ENCODE measurements around the gene SLX9. TPM values are rescaled to one million over a fixed set of nuclear protein-coding genes. Genes with fewer than 3 reads are reported as not detected.

The SLX9 gene
- total RNA-seq, 1 donor from 2014 or later: 8.3 TPM

DNA sequence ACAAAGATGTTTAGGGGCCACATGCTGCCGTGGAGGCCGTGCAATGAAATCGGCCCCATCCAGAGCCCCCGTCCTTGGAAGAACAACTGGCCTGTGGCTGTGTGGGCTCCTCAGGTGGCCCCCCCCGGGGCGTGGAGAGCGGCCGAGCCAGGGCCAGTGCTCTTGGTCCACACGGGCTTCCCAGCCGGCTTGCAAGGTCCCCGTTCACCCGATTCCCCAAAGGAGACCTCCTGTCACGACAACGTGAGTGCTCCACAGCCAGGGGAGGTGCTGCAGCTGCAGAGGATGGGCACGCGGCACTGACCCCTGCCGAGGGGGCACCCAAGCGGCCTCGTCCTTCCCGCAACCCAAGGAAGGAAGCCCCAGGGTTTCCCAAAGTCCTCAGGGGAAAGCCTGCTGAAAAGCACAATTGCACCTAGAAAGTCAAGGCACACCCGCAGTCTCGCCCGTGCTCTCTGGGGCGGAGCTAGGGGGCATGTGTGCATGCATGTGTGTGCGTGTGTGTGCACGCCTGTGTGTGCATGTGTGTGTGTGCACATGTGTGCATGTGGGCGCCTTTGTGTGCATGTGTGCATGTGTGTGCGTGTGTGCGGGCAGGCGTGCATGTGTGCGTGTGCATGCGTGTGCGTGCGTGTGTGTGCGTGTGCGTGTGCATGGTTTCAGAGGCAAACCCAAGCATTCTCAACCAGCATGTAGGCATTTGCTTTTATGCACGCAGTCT, 48.2 kb downstream of the SLX9 start:
- H3K27ac ChIP-seq: no peak overlapping the region
- no peaks in the 10 kb centered on the region for H3K4me1 ChIP-seq
- H3K27me3 ChIP-seq: no peaks in the 10 kb centered on the region
- H3K36me3 ChIP-seq: no peaks in the 10 kb centered on the region
- no peak for DNase-seq (ENCODE audit: extremely low spot score in 2 of 2)
- intact Hi-C loops (cut with DNase I): no loop called here
- H3K4me3 ChIP-seq: no peak overlapping the region
- no peaks in the 10 kb centered on the region for H3K9me3 ChIP-seq
- no peak for TF ChIP-seq POLR2A (IDR thresholded peaks at IDR 0.05)
- TF ChIP-seq, protein P1, sequence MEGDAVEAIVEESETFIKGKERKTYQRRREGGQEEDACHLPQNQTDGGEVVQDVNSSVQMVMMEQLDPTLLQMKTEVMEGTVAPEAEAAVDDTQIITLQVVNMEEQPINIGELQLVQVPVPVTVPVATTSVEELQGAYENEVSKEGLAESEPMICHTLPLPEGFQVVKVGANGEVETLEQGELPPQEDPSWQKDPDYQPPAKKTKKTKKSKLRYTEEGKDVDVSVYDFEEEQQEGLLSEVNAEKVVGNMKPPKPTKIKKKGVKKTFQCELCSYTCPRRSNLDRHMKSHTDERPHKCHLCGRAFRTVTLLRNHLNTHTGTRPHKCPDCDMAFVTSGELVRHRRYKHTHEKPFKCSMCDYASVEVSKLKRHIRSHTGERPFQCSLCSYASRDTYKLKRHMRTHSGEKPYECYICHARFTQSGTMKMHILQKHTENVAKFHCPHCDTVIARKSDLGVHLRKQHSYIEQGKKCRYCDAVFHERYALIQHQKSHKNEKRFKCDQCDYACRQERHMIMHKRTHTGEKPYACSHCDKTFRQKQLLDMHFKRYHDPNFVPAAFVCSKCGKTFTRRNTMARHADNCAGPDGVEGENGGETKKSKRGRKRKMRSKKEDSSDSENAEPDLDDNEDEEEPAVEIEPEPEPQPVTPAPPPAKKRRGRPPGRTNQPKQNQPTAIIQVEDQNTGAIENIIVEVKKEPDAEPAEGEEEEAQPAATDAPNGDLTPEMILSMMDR (IDR thresholded peaks at IDR 0.05): no peak
- TF ChIP-seq POLR2AphosphoS5 (IDR thresholded peaks at IDR 0.05; ENCODE audit: insufficient read depth in 1 of 2, low read depth in 1 of 2): no peak

GRCh38 chr21:44988607-44989536, 49.0 kb downstream of the SLX9 start:
- Histone ChIP-seq H3K36me3 (no peaks in the 10 kb centered on the region), H3K27ac (no peak overlapping the region), H3K27me3 (no peaks in the 10 kb centered on the region), H3K4me1 (peaks cover 3% of the 10 kb centered on the region), H3K4me3 (no peak overlapping the region), H3K9me3 (no peaks in the 10 kb centered on the region)
- TF ChIP-seq POLR2AphosphoS5 (IDR thresholded peaks at IDR 0.05; ENCODE audit: insufficient read depth in 1 of 2, low read depth in 1 of 2) (no peak), POLR2A (IDR thresholded peaks at IDR 0.05) (no peak)
- TF ChIP-seq, protein P1 (IDR thresholded peaks at IDR 0.05): no peak
- DNase-seq (ENCODE audit: extremely low spot score in 2 of 2): no peak
- intact Hi-C loops (cut with DNase I): no loop called here

DNA sequence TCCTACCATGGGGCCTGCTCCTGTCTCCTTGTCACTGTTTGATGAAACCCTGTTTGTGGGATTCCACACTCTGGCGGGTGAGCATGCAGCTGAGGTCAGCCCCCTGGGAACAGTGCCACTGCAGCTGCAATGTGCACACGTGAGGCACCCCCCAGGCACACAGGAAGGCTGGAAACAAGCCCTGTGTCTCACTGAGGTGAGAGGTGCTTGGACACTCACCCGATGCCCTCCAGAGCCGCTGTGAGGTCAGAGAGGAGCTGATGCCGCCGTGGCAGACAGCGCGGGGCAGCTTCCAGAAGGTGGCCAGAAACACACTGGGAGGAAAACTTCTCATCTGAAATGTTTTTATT, 49.7 kb downstream of the SLX9 start:
- Histone ChIP-seq H3K4me3 (no peak overlapping the region), H3K27me3 (no peaks in the 10 kb centered on the region), H3K9me3 (no peaks in the 10 kb centered on the region), H3K27ac (no peak overlapping the region), H3K4me1 (peaks cover 8% of the 10 kb centered on the region), H3K36me3 (no peaks in the 10 kb centered on the region)
- TF ChIP-seq POLR2AphosphoS5 (IDR thresholded peaks at IDR 0.05; ENCODE audit: insufficient read depth in 1 of 2, low read depth in 1 of 2) (no peak), POLR2A (IDR thresholded peaks at IDR 0.05) (no peak)
- TF ChIP-seq, protein P1 (IDR thresholded peaks at IDR 0.05): no peak
- intact Hi-C loops (cut with DNase I): no loop called here
- DNase-seq (ENCODE audit: extremely low spot score in 2 of 2): no peak

GRCh38 chr21:44989943-44990780, 50.3 kb downstream of the SLX9 start:
- Histone ChIP-seq H3K36me3 (no peaks in the 10 kb centered on the region), H3K4me1 (peaks cover 15% of the 10 kb centered on the region), H3K27ac (no peak overlapping the region), H3K9me3 (no peaks in the 10 kb centered on the region), H3K4me3 (no peak overlapping the region), H3K27me3 (no peaks in the 10 kb centered on the region)
- intact Hi-C loops (cut with DNase I): no loop called here
- no peak for DNase-seq (ENCODE audit: extremely low spot score in 2 of 2)
- TF ChIP-seq POLR2A (IDR thresholded peaks at IDR 0.05) (no peak), POLR2AphosphoS5 (IDR thresholded peaks at IDR 0.05; ENCODE audit: insufficient read depth in 1 of 2, low read depth in 1 of 2) (no peak)
- TF ChIP-seq, protein P1 (IDR thresholded peaks at IDR 0.05): no peak
